T47D (cell line): Measurements from ENCODE around the gene PPP1R13B.
A peak's percentile ranks its signal among the peaks of the same experiment; 100 is the strongest.
"Not testable (repeated sequence)": the region's sequence is repeated elsewhere in the genome, so short reads cannot be mapped to it uniquely, and the experiment has no call there.

Experiments used
- DNase-seq, 2 experiments: peaks; one replicate each; pipeline versions ENCODE4 v3.0.0 to v3.0.0-alpha.2; 2011 to 2012; ENCODE audit warnings: low read depth in 1 of 2, low spot score in 1 of 2
- JUND ChIP-seq: IDR thresholded peaks from 2 replicates; pipeline ENCODE4 v1.6.1; 2012; ENCODE audit warnings: low read depth
- in situ Hi-C: cut with HindIII; loops from 2 replicates; pipeline ENCODE4 v1.10.0; 2016; ENCODE audit warnings: low sequenced_read_pairs, low pct_unique_long_range_greater_than_20kb

PPP1R13B gene

GRCh38 chr14:103805708-103806107 lies 41.7 kb downstream of the PPP1R13B start:
- DNase-seq, result no peak
- TF ChIP-seq JUND, result no peak
- in situ Hi-C loops, result no loop called here

- in situ Hi-C loops, result no loop called here
- no peak for DNase-seq
- TF ChIP-seq JUND, result no peak
These were observed 43.7 kb downstream of the PPP1R13B start for GRCh38 chr14:103803661-103804060.

GRCh38 chr14:103802356-103802755 lies 45.0 kb downstream of the PPP1R13B start:
- in situ Hi-C loops, result no loop called here

GRCh38 chr14:103801459-103801858 lies 45.9 kb downstream of the PPP1R13B start:
- in situ Hi-C loops, result no loop called here
- DNase-seq, result no peak
- TF ChIP-seq JUND, result no peak

More at GRCh38 chr14:103802356-103802755, 45.0 kb downstream of the PPP1R13B start:
- DNase-seq, result peak; percentile 45 to 82
- TF ChIP-seq JUND, result no peak

- DNase-seq, in situ Hi-C loops: not testable (repeated sequence)
These were observed 54.2 kb downstream of the PPP1R13B start for GRCh38 chr14:103793192-103793591.

GRCh38 chr14:103788086-103788485 lies 59.3 kb downstream of the PPP1R13B start:
- no peak for DNase-seq
- no peak for TF ChIP-seq JUND
- in situ Hi-C loops, result no loop called here

GRCh38 chr14:103782376-103782775 lies 65.0 kb downstream of the PPP1R13B start:
- no peak for TF ChIP-seq JUND
- in situ Hi-C loops, result no loop called here
- no peak for DNase-seq

GRCh38 chr14:103776319-103776718 lies 71.1 kb downstream of the PPP1R13B start:
- DNase-seq, in situ Hi-C loops: not testable (repeated sequence)

GRCh38 chr14:103775506-103775905 lies 71.9 kb downstream of the PPP1R13B start:
- in situ Hi-C loops, result no loop called here
- no peak for TF ChIP-seq JUND
- no peak for DNase-seq

- DNase-seq, result no peak
- TF ChIP-seq JUND, result no peak
- in situ Hi-C loops, result no loop called here
These were observed 73.9 kb downstream of the PPP1R13B start for GRCh38 chr14:103773521-103773920.

- in situ Hi-C loops, result no loop called here
- TF ChIP-seq JUND, result no peak
- peak in 1 of 2 experiments; percentile 32 for DNase-seq
These were observed 75.2 kb downstream of the PPP1R13B start for GRCh38 chr14:103772078-103772712.

GRCh38 chr14:103770902-103771301 lies 76.5 kb downstream of the PPP1R13B start:
- no peak for DNase-seq
- in situ Hi-C loops, result no loop called here
- TF ChIP-seq JUND, result no peak

- DNase-seq, result no peak
- no peak for TF ChIP-seq JUND
- in situ Hi-C loops, result no loop called here
These were observed 76.9 kb downstream of the PPP1R13B start for GRCh38 chr14:103770500-103770899.

- no peak for TF ChIP-seq JUND
- in situ Hi-C loops, result no loop called here
- DNase-seq, result no peak
These were observed 80.0 kb downstream of the PPP1R13B start for GRCh38 chr14:103767336-103767894.
